GM19395 (cell line): ENCODE data around the gene NSMF.

Source experiments
- ATAC-seq: cut with Tn5 transposase; IDR thresholded peaks from one replicate; pipeline ENCODE4 v1.9.1; 2021; ENCODE audit warnings: mild to moderate bottlenecking, moderate library complexity; ENCODE audit not compliant: unreplicated experiment

NSMF gene

DNA sequence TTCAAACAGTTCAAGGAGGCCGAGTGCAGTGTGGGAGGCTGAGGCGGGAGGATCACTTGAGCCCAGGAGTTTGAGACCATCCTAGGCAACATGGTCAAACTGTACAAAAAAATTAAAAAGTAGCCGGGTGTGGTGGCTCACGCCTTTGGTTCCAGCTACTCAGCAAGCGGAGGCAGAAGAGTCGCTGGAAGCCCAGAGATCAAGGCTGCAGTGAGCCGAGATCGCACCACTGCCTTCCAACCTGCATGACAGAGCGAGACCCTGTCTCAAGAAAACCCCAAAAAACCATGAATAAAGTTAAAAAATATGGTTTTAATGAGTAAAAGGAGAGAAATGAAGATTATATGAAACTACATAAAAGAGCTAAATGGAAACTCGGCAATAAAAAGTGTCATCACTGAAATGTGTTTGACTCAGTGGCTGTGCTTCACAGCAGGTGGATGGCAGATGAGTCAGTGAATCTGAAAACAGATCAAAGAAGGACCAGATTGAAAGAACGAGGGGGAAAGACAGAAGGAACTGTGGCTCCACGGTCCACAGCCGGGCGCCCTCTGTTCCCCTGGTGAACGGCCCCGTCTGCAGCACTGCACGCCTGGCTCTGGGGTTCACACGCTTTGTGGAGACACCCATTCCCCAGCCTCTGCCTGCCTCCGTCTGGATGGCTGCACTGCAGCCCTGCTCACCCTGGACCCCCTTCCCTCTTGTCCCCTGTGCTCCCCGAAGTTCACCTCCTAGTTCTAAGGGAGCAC is 61.3 kb downstream of the NSMF start:
- no peak for ATAC-seq
